A549 (cell line): Measurements from ENCODE around the gene CAVIN3. TPM values are rescaled to one million over a fixed set of nuclear protein-coding genes. Genes with fewer than 3 reads are reported as not detected.

Experiments used
- ATAC-seq, 2 experiments: fragments of 200-7000 bp in 1 of 2; fragments of >200 bp in 1 of 2; cut with Nextera tagmentation in 1 of 2; cut with Tn5 transposase in 1 of 2; 3 replicates each; pipeline versions ENCODE4 v1.8.0 to v1.9.1; 2018 to 2020; ENCODE audit warnings: mild to moderate bottlenecking in 1 of 2, moderate library complexity in 1 of 2
- CTCF ChIA-PET: fragments of 300-600 bp; sonication (Branson Sonifier 250); formaldehyde crosslinking; extraction: SDS; loops from one replicate; lab custom pipeline; 2021; ENCODE audit warnings: antibody characterized with exemption, inconsistent platforms; lab: Yijun Ruan, JAX
- POLR2A ChIA-PET: fragments of 350-600 bp; formaldehyde crosslinking; extraction: SDS; loops from one replicate; lab custom pipeline; 2021; ENCODE audit warnings: antibody characterized with exemption, inconsistent platforms; lab: Yijun Ruan, JAX
- DNase-seq, 2 experiments: peaks; one replicate each; pipeline versions ENCODE4 v3.0.0 to v3.0.0-alpha.2; 2011 to 2016; ENCODE audit warnings: low read depth in 1 of 2, low spot score in 1 of 2
- FAIRE-seq: peaks from 2 replicates; lab custom pipeline; 2011; peaks lifted over from hg19 to GRCh38; lab: Jason Lieb, UNC
- H3K27ac ChIP-seq, 2 experiments: fragments of >200 bp; sonication (Bioruptor Twin); formaldehyde crosslinking; 3 replicates each; pipeline ENCODE4 v1.5.1; 2016 to 2017
- H3K4me1 ChIP-seq: fragments of >200 bp; sonication (Bioruptor Twin); formaldehyde crosslinking; 3 replicates; pipeline ENCODE4 v1.6.1; 2016
- H3K4me2 ChIP-seq: fragments of >200 bp; sonication (Bioruptor Twin); formaldehyde crosslinking; 3 replicates; pipeline ENCODE4 v1.6.1; 2016
- H3K4me3 ChIP-seq: fragments of >200 bp; sonication (Bioruptor Twin); formaldehyde crosslinking; 3 replicates; pipeline ENCODE4 v1.5.1; 2016
- H3K9me3 ChIP-seq: fragments of >200 bp; sonication (Bioruptor Twin); formaldehyde crosslinking; 3 replicates; pipeline ENCODE4 v1.6.1; 2016
- ATOH8 ChIP-seq: fragments of 250-450 bp; sonication (Bioruptor Pico); IDR thresholded peaks from 2 replicates; pipeline ENCODE4 v1.5.0; 2020; ENCODE audit warnings: low read depth, mild to moderate bottlenecking, moderate library complexity
- CBX2 ChIP-seq: fragments of 200-600 bp; sonication (generic); IDR thresholded peaks from 2 replicates; pipeline ENCODE4 v1.6.1; 2016; ENCODE audit warnings: low read depth, mild to moderate bottlenecking, borderline replicate concordance
- CBX8 ChIP-seq: fragments of 200-600 bp; sonication (generic); IDR thresholded peaks from 2 replicates; pipeline ENCODE4 v1.6.1; 2016
- EHF ChIP-seq: fragments of 250-450 bp; sonication (Bioruptor Pico); IDR thresholded peaks from 2 replicates; pipeline ENCODE4 v1.5.0; 2020; ENCODE audit warnings: mild to moderate bottlenecking
- EHMT2 ChIP-seq: fragments of 200-600 bp; sonication (generic); IDR thresholded peaks from 2 replicates; pipeline ENCODE4 v1.6.1; 2016; ENCODE audit warnings: antibody characterized with exemption, low read depth, mild to moderate bottlenecking, moderate library complexity
- FOSB ChIP-seq: fragments of 250-450 bp; sonication (Bioruptor Pico); IDR thresholded peaks from 2 replicates; pipeline ENCODE4 v1.5.0; 2020; ENCODE audit warnings: mild to moderate bottlenecking, moderate library complexity
- HDAC2 ChIP-seq: fragments of 200-600 bp; sonication (generic); IDR thresholded peaks from 2 replicates; pipeline ENCODE4 v1.6.1; 2016
- HOXA7 ChIP-seq: fragments of 250-450 bp; sonication (Bioruptor Pico); IDR thresholded peaks from 2 replicates; pipeline ENCODE4 v1.5.0; 2020; ENCODE audit warnings: mild to moderate bottlenecking, moderate library complexity
- HOXB5 ChIP-seq: fragments of 250-450 bp; sonication (Bioruptor Pico); IDR thresholded peaks from 2 replicates; pipeline ENCODE4 v1.5.0; 2020; ENCODE audit warnings: mild to moderate bottlenecking, moderate library complexity
- JUNB ChIP-seq: fragments of >200 bp; sonication (Bioruptor Twin); formaldehyde crosslinking; IDR thresholded peaks from 2 replicates; pipeline ENCODE4 v1.6.1; 2016
- MAFK ChIP-seq: fragments of 450-650 bp; IDR thresholded peaks from 2 replicates; pipeline ENCODE4 v1.6.1; 2014; ENCODE audit not compliant: partially characterized antibody
- MAZ ChIP-seq: fragments of 150-350 bp; IDR thresholded peaks from 2 replicates; pipeline ENCODE4 v1.6.1; 2014; ENCODE audit warnings: antibody characterized with exemption, low read depth, low read length, borderline replicate concordance
- NFE2L2 ChIP-seq: fragments of 150-350 bp; conservative IDR thresholded peaks from 2 replicates; pipeline ENCODE4 v1.6.1; 2014; ENCODE audit warnings: low read length
- NR3C1 ChIP-seq: fragments of >200 bp; sonication (Bioruptor Twin); formaldehyde crosslinking; IDR thresholded peaks from 3 replicates; pipeline ENCODE4 v1.6.1; 2017
- PBX3 ChIP-seq: IDR thresholded peaks from 2 replicates; pipeline ENCODE4 v1.6.1; 2012
- PHF8 ChIP-seq: fragments of 200-600 bp; sonication (generic); IDR thresholded peaks from 2 replicates; pipeline ENCODE4 v1.6.1; 2016; ENCODE audit warnings: low read depth, mild to moderate bottlenecking, antibody characterized with exemption, moderate library complexity, borderline replicate concordance
- RAD21 ChIP-seq, 2 experiments: fragments of >200 bp in 1 of 2; sonication (Bioruptor Twin) in 1 of 2; formaldehyde crosslinking in 1 of 2; IDR thresholded peaks in 1 of 2; conservative IDR thresholded peaks in 1 of 2; 2 replicates in 1 of 2; 3 replicates in 1 of 2; pipeline ENCODE4 v1.6.1; 2012 to 2018; ENCODE audit warnings: inconsistent platforms in 1 of 2
- RARB ChIP-seq: fragments of 250-450 bp; sonication (Bioruptor Pico); IDR thresholded peaks from 2 replicates; pipeline ENCODE4 v1.8.0; 2021; ENCODE audit warnings: mild to moderate bottlenecking, moderate library complexity
- RCOR1 ChIP-seq: fragments of 150-350 bp; IDR thresholded peaks from 2 replicates; pipeline ENCODE4 v1.6.1; 2014; ENCODE audit warnings: antibody characterized with exemption, low read length, low read depth
- RFX5 ChIP-seq: fragments of 450-650 bp; IDR thresholded peaks from 2 replicates; pipeline ENCODE4 v1.7.1; 2014; ENCODE audit warnings: antibody characterized with exemption, mild to moderate bottlenecking, moderate library complexity
- RNF2 ChIP-seq: fragments of 200-600 bp; sonication (generic); IDR thresholded peaks from 2 replicates; pipeline ENCODE4 v1.6.1; 2016; ENCODE audit warnings: low read depth, mild to moderate bottlenecking, antibody characterized with exemption, moderate library complexity, borderline replicate concordance
- SMC3 ChIP-seq: fragments of >200 bp; sonication (Bioruptor Twin); formaldehyde crosslinking; IDR thresholded peaks from 3 replicates; pipeline ENCODE4 v1.6.1; 2018; ENCODE audit warnings: inconsistent platforms
- SREBF2 ChIP-seq: fragments of 450-650 bp; IDR thresholded peaks from 2 replicates; pipeline ENCODE4 v1.6.1; 2014; ENCODE audit warnings: mild to moderate bottlenecking, moderate library complexity
- TP53 ChIP-seq: fragments of 250-450 bp; sonication (Bioruptor Pico); IDR thresholded peaks from 2 replicates; pipeline ENCODE4 v1.5.0; 2021; ENCODE audit warnings: mild to moderate bottlenecking, moderate library complexity
- WGBS: methylation state at CpG from one replicate; pipeline ENCODE4 v1.1.6; 2017; ENCODE audit errors: missing lambda C conversion rate; 5-methylcytosine and 5-hydroxymethylcytosine counted together
- polyA plus RNA-seq, 4 experiments: library from polyadenylated mRNA; depleted of rRNA in 3 of 4; stranded (reverse); fragments of >200 nt; fragmentation: RNase III in 1 of 4; extraction: RNeasy Plus Mini Kit Qiagen cat#74134 plus additional on column Dnase treatment in 1 of 4; gene quantifications; 2 replicates in 3 of 4; 3 replicates in 1 of 4; pipeline ENCODE4 v1.2.3, GENCODE V29; 2011 to 2017
- TF ChIP-seq, protein P1 (sequence below): fragments of >200 bp; sonication (Bioruptor Twin); formaldehyde crosslinking; IDR thresholded peaks from 2 replicates; pipeline ENCODE4 v1.6.1; 2016
- TF ChIP-seq, protein P2 (sequence below): fragments of 150-350 bp; IDR thresholded peaks from 2 replicates; pipeline ENCODE4 v1.6.1; 2014; ENCODE audit warnings: low read depth, mild to moderate bottlenecking, low read length

CAVIN3 gene
- polyA plus RNA-seq, 2 of the 4 experiments (the other 2 are of a cell fraction): 6.0 to 26.7 TPM

DNA sequence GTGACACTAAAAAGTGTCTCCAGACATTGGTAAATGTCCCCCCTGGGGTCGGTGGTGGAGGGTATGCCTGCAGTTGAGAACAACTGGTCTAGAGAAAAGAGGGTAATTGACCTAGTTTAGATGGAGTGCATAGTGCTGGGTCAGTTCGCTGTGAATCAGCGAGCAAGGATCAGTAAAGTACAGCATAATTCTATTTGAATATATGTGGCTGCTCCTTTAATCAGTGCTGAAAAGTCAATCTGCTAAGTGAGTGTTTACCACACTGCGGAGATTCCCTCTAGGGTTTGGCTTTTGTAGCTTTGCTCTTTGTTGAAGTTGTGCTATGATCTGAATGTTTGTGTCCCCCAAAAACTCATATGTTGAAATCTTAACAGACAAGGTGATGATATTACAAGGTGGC lies 15.0 kb downstream of the CAVIN3 start (continued):
- no peak for TF ChIP-seq RAD21 (conservative IDR thresholded peaks at IDR 0.05 in 1 of 2, IDR thresholded peaks at IDR 0.05 in 1 of 2)

DNA sequence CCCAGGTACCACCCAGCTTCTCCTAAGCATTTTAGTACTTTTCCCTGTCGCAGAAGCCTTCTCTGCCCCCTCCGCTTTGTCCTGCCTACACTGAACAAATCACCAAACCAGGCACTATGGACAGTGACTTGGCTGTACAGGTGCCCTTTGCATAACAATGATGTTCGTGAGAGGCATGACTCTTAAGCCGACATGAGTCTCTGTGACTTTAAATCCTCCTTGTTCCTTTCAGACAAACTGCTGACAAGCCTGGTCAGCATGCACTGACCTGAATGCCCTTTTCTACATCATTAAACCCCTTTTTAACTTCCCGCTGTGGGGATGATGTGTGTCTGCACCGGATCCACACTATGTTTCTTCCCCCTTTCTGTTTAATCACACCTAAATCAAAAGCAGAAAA lies 16.6 kb downstream of the CAVIN3 start:
- TF ChIP-seq JUNB (no peak), NR3C1 (no peak), CBX2 (no peak), RCOR1 (no peak), RARB (CRISPR knock-in tag) (no peak), CBX8 (no peak), HOXA7 (no peak), PHF8 (no peak), SMC3 (no peak), MAFK (no peak), RFX5 (no peak), NFE2L2 (no peak), ATOH8 (CRISPR knock-in tag) (no peak), TP53 (CRISPR knock-in tag) (no peak), RNF2 (no peak), FOSB (CRISPR knock-in tag) (no peak)
- TF ChIP-seq, protein P1, sequence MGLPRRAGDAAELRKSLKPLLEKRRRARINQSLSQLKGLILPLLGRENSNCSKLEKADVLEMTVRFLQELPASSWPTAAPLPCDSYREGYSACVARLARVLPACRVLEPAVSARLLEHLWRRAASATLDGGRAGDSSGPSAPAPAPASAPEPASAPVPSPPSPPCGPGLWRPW: no peak
- TF ChIP-seq, protein P2, sequence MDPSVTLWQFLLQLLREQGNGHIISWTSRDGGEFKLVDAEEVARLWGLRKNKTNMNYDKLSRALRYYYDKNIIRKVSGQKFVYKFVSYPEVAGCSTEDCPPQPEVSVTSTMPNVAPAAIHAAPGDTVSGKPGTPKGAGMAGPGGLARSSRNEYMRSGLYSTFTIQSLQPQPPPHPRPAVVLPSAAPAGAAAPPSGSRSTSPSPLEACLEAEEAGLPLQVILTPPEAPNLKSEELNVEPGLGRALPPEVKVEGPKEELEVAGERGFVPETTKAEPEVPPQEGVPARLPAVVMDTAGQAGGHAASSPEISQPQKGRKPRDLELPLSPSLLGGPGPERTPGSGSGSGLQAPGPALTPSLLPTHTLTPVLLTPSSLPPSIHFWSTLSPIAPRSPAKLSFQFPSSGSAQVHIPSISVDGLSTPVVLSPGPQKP: no peak
- ChIA-PET POLR2A (no interaction called here), CTCF (interaction anchor here (1.1 to 2.5 kb wide), 4 partner anchors 50 to 122 kb away, joined by 3 to 13 read pairs (median 6); no protein-coding TSS in a partner anchor)
- no peak for FAIRE-seq
- H3K4me2 ChIP-seq: no peak overlapping the region
- no peaks in the 10 kb centered on the region for H3K9me3 ChIP-seq
- WGBS: 70% methylated on average over 6 of the region's 6 CpGs
- no peak for DNase-seq
- H3K27ac ChIP-seq: no peak overlapping the region
- no peaks in the 10 kb centered on the region for H3K4me1 ChIP-seq
- no peak overlapping the region for H3K4me3 ChIP-seq
- no peak for ATAC-seq

DNA sequence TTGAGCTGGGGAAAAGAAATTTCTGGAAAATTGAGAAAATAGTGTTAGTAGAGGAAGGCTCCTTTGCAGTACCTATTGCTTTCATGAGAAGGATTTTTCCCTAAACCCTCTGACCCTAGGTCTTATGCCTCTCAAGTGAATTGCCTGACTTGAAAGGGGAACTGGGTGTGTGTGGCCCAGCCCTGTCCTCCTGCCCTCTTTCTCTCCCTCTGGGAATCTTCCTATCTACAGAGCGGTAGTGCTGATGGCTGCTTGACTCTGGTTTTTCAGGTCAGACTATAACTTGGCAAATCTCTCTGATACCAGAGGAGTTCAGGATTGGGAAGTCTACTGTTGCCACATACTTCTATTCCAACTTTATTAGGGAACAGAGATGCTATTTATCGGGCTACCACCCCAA lies 19.2 kb downstream of the CAVIN3 start:
- H3K4me1 ChIP-seq: no peaks in the 10 kb centered on the region
- no peak for FAIRE-seq
- DNase-seq: no peak
- H3K4me2 ChIP-seq: no peak overlapping the region
- no peak for ATAC-seq
- no peak overlapping the region for H3K4me3 ChIP-seq
- ChIA-PET CTCF (interaction anchor here (1.0 to 1.6 kb wide), 2 partner anchors 16 to 52 kb away, joined by 4 to 7 read pairs; no protein-coding TSS in a partner anchor), POLR2A (no interaction called here)
- no peak overlapping the region for H3K27ac ChIP-seq
- H3K9me3 ChIP-seq: no peaks in the 10 kb centered on the region
- no peak for TF ChIP-seq HDAC2
- no peak for TF ChIP-seq HOXB5
- TF ChIP-seq PBX3: no peak
- no peak for TF ChIP-seq EHMT2
- no peak for TF ChIP-seq EHF (CRISPR knock-in tag)
- TF ChIP-seq MAZ: no peak
- TF ChIP-seq, protein P1: no peak
- TF ChIP-seq SREBF2: no peak
- WGBS: 79% methylated on average over 2 of the region's 2 CpGs
